Measurements from ENCODE around the gene EFNB2. TPM values are rescaled to one million over a fixed set of nuclear protein-coding genes. Genes with fewer than 3 reads are reported as not detected.

Gene EFNB2
- total and polyA plus RNA-seq, 2 of the 8 experiments (the other 6 are each of a cell fraction or from before 2014, with no cell fraction given): 8.2 to 12.0 TPM

DNA sequence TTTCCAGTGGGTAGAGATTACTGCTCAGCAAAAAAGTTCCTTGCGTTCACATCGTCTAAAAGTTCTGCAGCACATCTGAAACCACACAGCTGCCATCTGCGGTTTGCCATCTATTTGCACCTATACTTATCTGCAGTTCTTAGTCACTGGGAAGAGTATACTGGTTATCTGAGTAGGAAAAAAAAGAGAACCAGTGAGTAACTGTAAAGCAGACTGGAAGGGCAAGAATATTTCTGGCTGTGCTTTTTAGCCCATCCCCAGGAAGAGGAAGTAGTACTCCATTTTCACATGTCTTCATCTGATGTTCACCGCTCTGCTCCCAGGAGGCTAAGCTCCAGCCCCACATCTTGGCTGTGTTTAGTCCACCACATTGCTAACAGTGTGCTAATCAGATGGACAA lies 35.6 kb downstream of the EFNB2 start:
- Histone ChIP-seq H4K5ac (ENCODE audit: insufficient read length, low read depth, low read length) (no peak overlapping the region), H2BK120ac (replicated peaks; ENCODE audit: low read depth, low read length) (no peak overlapping the region), H4K8ac (ENCODE audit: extremely low read depth, insufficient read depth, low read length) (no peak overlapping the region), H3K4me1 (replicated peaks in 1 of 4; ENCODE audit: control insufficient read depth in 3 of 4, insufficient read depth in 4 of 4, low read length in 3 of 4) (peaks cover 0 to 17% (median 3%) of the 10 kb centered on the region in 4 experiments; a peak in 4 of 7 replicates), H3K4me2 (ENCODE audit: insufficient read depth in 1 of 2, low read depth in 2 of 2, low read length in 2 of 2) (no peak overlapping the region), H3K79me1 (ENCODE audit: low read depth, low read length) (no peaks in the 10 kb centered on the region; the same call in 1 of the 2 replicates), H2AFZ (ENCODE audit: low read length) (no peak overlapping the region), H3K4me3 (ENCODE audit: extremely low read depth in 1 of 4, insufficient read depth in 2 of 4, low read depth in 3 of 4, low read length in 4 of 4) (no peak overlapping the region), H4K20me1 (replicated peaks in 1 of 2; ENCODE audit: control insufficient read depth in 1 of 2, insufficient read depth in 2 of 2, low read length in 2 of 2) (no peaks in the 10 kb centered on the region), H3K36me3 (ENCODE audit: control insufficient read depth in 2 of 4, insufficient read depth in 4 of 4, low read length in 3 of 4) (no peaks in the 10 kb centered on the region), H3K27me3 (replicated peaks in 1 of 4; ENCODE audit: control insufficient read depth in 3 of 4, extremely low read depth in 1 of 4, insufficient read depth in 3 of 4, low read length in 3 of 4) (peaks cover 0 to 1% (median 0%) of the 10 kb centered on the region in 4 experiments; a peak in 1 of 7 replicates), H2BK20ac (ENCODE audit: low read length) (no peak overlapping the region), H2BK15ac (ENCODE audit: low read length) (no peak overlapping the region), H3K4ac (replicated peaks; ENCODE audit: insufficient read length, low read depth, low read length) (no peak overlapping the region), H3K27ac (ENCODE audit: low read depth, low read length) (no peak overlapping the region), H2BK5ac (ENCODE audit: low read depth, low read length) (no peak overlapping the region), H3K9me3 (ENCODE audit: insufficient read depth in 2 of 2, low read depth in 1 of 2, low read length in 1 of 2) (no peaks in the 10 kb centered on the region), H3K14ac (ENCODE audit: insufficient read length) (no peak overlapping the region), H3K23ac (ENCODE audit: insufficient read length) (no peak overlapping the region), H2AK5ac (ENCODE audit: low read depth, low read length) (no peak overlapping the region), H3K79me2 (ENCODE audit: control insufficient read depth in 1 of 2, insufficient read depth in 2 of 2, low read length in 2 of 2) (peaks cover 0 to 12% of the 10 kb centered on the region in 2 experiments; a peak in 2 of 4 replicates), H3K18ac (ENCODE audit: extremely low read depth, low read length) (no peak overlapping the region), H3K56ac (replicated peaks; ENCODE audit: insufficient read length, low read depth, low read length) (no peak overlapping the region), H3K23me2 (ENCODE audit: low read depth, low read length) (no peaks in the 10 kb centered on the region), H3K9ac (replicated peaks in 1 of 4; ENCODE audit: extremely low read depth in 1 of 4, low read depth in 3 of 4, low read length in 3 of 4) (no peak overlapping the region), H2BK12ac (ENCODE audit: low read depth, low read length) (no peak overlapping the region), H4K91ac (replicated peaks; ENCODE audit: insufficient read length, low read length) (no peak overlapping the region)
- TF ChIP-seq EP300 (IDR thresholded peaks at IDR 0.05; ENCODE audit: borderline replicate concordance in 1 of 2, low read depth in 2 of 2, low read length in 2 of 2) (no peak), PHF8 (conservative IDR thresholded peaks at IDR 0.05; ENCODE audit: low read depth, low read length) (no peak), RAD21 (IDR thresholded peaks at IDR 0.05 in 1 of 2, conservative IDR thresholded peaks at IDR 0.05 in 1 of 2; ENCODE audit: low read depth in 2 of 2, low read length in 2 of 2) (no peak), SP1 (IDR thresholded peaks at IDR 0.05; ENCODE audit: low read depth, low read length) (no peak), EGR1 (IDR thresholded peaks at IDR 0.05; ENCODE audit: borderline replicate concordance, low read depth, low read length) (no peak), NRF1 (IDR thresholded peaks at IDR 0.05; ENCODE audit: low read depth, low read length) (no peak), CBX5 (IDR thresholded peaks at IDR 0.05; ENCODE audit: low read depth, low read length) (no peak)
- ChIA-PET POLR2A (ENCODE audit: partially characterized antibody) (no interaction called here), CTCF (ENCODE audit: partially characterized antibody) (interaction anchor here (1.0 to 1.7 kb wide), 3 partner anchors 11 to 645 kb away, joined by 3 to 4 read pairs (median 3); no protein-coding TSS in a partner anchor)
- WGBS, 2 experiments (ENCODE audit: extremely low coverage in 1 of 2, insufficient coverage in 1 of 2, insufficient read length in 1 of 2, insufficient replicate concordance in 2 of 2, low coverage in 1 of 2, low lambda C conversion rate in 2 of 2, missing lambda C conversion rate in 1 of 2): 92% methylated on average over 4 of the region's 4 CpGs; no CpG with 5 or more reads in 1 of the 2 experiments
- DNase-seq (ENCODE audit: low read depth in 1 of 2, low spot score in 2 of 2) (no peak), FAIRE-seq (no peak)

All from H1 (cell line).